Measurements from ENCODE around the gene FLYWCH1. TPM values are rescaled to one million over a fixed set of nuclear protein-coding genes. Genes with fewer than 3 reads are reported as not detected.
A peak's percentile ranks its signal among the peaks of the same experiment; 100 is the strongest.

FLYWCH1 gene
- total and polyA plus RNA-seq, 9 of the 15 experiments (the other 6 are each of a cell fraction or from before 2014, with no cell fraction given) = 0.18 to 33.6 (median 11.3) TPM

- TF ChIP-seq ZNF407 (IDR thresholded peaks at IDR 0.05; ENCODE audit: low read depth) (no peak), CXXC5 (CRISPR knock-in tag; IDR thresholded peaks at IDR 0.05) (peak; percentile 22), ZBTB7A (IDR thresholded peaks at IDR 0.05; ENCODE audit: borderline replicate concordance, control insufficient read depth, low read depth, low read length) (peak; percentile 66; the same call in 1 of the 2 replicates), PCBP2 (IDR thresholded peaks at IDR 0.05; ENCODE audit: low read depth, low read length, poor library complexity, severe bottlenecking) (no peak), RBM25 (IDR thresholded peaks at IDR 0.05; ENCODE audit: low read depth, low read length, severe bottlenecking) (no peak), JUND (IDR thresholded peaks at IDR 0.05; ENCODE audit: borderline replicate concordance, low read depth, low read length) (peak; percentile 17), JUND (tag; IDR thresholded peaks at IDR 0.05; ENCODE audit: borderline replicate concordance, low read depth, low read length) (peak; percentile 28; the same call in 1 of the 3 replicates), CBX8 (IDR thresholded peaks at IDR 0.05; ENCODE audit: borderline replicate concordance, extremely low read depth, low read depth, low read length, poor library complexity, severe bottlenecking) (no peak), MCM5 (IDR thresholded peaks at IDR 0.05; ENCODE audit: low read depth) (no peak), ARNT (IDR thresholded peaks at IDR 0.05) (no peak), PHF20 (IDR thresholded peaks at IDR 0.05; ENCODE audit: partially characterized antibody) (peak; percentile 17), SMAD2 (IDR thresholded peaks at IDR 0.05; ENCODE audit: low read depth, low read length) (no peak), NELFE (IDR thresholded peaks at IDR 0.05; ENCODE audit: insufficient read depth, insufficient read length) (no peak), USF1 (CRISPR knock-in tag; IDR thresholded peaks at IDR 0.05) (peak; percentile 2; the same call in 1 of the 2 replicates), IFI16 (CRISPR knock-in tag; IDR thresholded peaks at IDR 0.05) (no peak), ERF (CRISPR knock-in tag; IDR thresholded peaks at IDR 0.05) (no peak)
- TF ChIP-seq, protein P1, sequence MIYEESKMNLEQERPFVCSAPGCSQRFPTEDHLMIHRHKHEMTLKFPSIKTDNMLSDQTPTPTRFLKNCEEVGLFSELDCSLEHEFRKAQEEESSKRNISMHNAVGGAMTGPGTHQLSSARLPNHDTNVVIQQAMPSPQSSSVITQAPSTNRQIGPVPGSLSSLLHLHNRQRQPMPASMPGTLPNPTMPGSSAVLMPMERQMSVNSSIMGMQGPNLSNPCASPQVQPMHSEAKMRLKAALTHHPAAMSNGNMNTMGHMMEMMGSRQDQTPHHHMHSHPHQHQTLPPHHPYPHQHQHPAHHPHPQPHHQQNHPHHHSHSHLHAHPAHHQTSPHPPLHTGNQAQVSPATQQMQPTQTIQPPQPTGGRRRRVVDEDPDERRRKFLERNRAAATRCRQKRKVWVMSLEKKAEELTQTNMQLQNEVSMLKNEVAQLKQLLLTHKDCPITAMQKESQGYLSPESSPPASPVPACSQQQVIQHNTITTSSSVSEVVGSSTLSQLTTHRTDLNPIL (CRISPR knock-in tag; IDR thresholded peaks at IDR 0.05) = no peak
Observed at GRCh38 chr16:2904100-2904921, 7.4 kb upstream of the FLYWCH1 start (continued).

Measured in K562 (cell line).